ENCODE results near the gene PLEKHA5.

The PLEKHA5 gene

GRCh38 chr12:19307451-19307850 is 177.9 kb downstream of the PLEKHA5 start:
- H3K27ac ChIP-seq, result no peak overlapping the region
- CTCF ChIA-PET, result no interaction called here
- TF ChIP-seq CTCF (conservative IDR thresholded peaks at IDR 0.05; ENCODE audit: low read depth), result no peak
- POLR2A ChIA-PET (ENCODE audit: low non-redundant PET), result no interaction called here
- DNase-seq (ENCODE audit: low spot score), result no peak

- no peak for TF ChIP-seq CTCF (conservative IDR thresholded peaks at IDR 0.05; ENCODE audit: low read depth)
- ChIA-PET POLR2A (ENCODE audit: low non-redundant PET) (no interaction called here), CTCF (no interaction called here)
Observed at GRCh38 chr12:19311165-19311564, 181.6 kb downstream of the PLEKHA5 start.

GRCh38 chr12:19312637-19313036 is 183.1 kb downstream of the PLEKHA5 start:
- no peak for DNase-seq (ENCODE audit: low spot score)
- no peak for TF ChIP-seq CTCF (conservative IDR thresholded peaks at IDR 0.05; ENCODE audit: low read depth)
- ChIA-PET CTCF (no interaction called here), POLR2A (ENCODE audit: low non-redundant PET) (no interaction called here)
- no peak overlapping the region for H3K27ac ChIP-seq

More at GRCh38 chr12:19311165-19311564, 181.6 kb downstream of the PLEKHA5 start:
- no peak overlapping the region for H3K27ac ChIP-seq
- no peak for DNase-seq (ENCODE audit: low spot score)

GRCh38 chr12:19316425-19316824 is 186.9 kb downstream of the PLEKHA5 start:
- DNase-seq (ENCODE audit: low spot score), result no peak
- ChIA-PET CTCF (no interaction called here), POLR2A (ENCODE audit: low non-redundant PET) (no interaction called here)
- no peak overlapping the region for H3K27ac ChIP-seq
- no peak for TF ChIP-seq CTCF (conservative IDR thresholded peaks at IDR 0.05; ENCODE audit: low read depth)

GRCh38 chr12:19322376-19322775 is 192.8 kb downstream of the PLEKHA5 start:
- ChIA-PET CTCF (interaction anchor here (0.7 kb wide), 1 partner anchor 780 kb away, joined by 3 read pairs; no protein-coding TSS in a partner anchor), POLR2A (ENCODE audit: low non-redundant PET) (no interaction called here)
- DNase-seq (ENCODE audit: low spot score), result no peak
- H3K27ac ChIP-seq, result no peak overlapping the region
- TF ChIP-seq CTCF (conservative IDR thresholded peaks at IDR 0.05; ENCODE audit: low read depth), result no peak

- ChIA-PET POLR2A (ENCODE audit: low non-redundant PET) (no interaction called here), CTCF (no interaction called here)
- H3K27ac ChIP-seq, result no peak overlapping the region
- TF ChIP-seq CTCF (conservative IDR thresholded peaks at IDR 0.05; ENCODE audit: low read depth), result no peak
- DNase-seq (ENCODE audit: low spot score), result no peak
Observed at GRCh38 chr12:19323805-19324204, 194.3 kb downstream of the PLEKHA5 start.

GRCh38 chr12:19326102-19326501 is 196.6 kb downstream of the PLEKHA5 start:
- CTCF ChIA-PET, result no interaction called here
- POLR2A ChIA-PET (ENCODE audit: low non-redundant PET), result no interaction called here
- H3K27ac ChIP-seq, result no peak overlapping the region
- no peak for TF ChIP-seq CTCF (conservative IDR thresholded peaks at IDR 0.05; ENCODE audit: low read depth)
- no peak for DNase-seq (ENCODE audit: low spot score)

All from RWPE1 (cell line).